T follicular helper cell (primary cell): Measurements from ENCODE around the gene HSF2.

ENCODE experiments used
- DNase-seq: peaks from one replicate; pipeline ENCODE4 v3.0.0-alpha.2; 2020; ENCODE audit warnings: low read depth
- total RNA-seq, 2 experiments: gene quantifications; one replicate each; lab custom pipeline; 2026; lab: John Stamatoyannopoulos, UW

Gene HSF2
- total RNA-seq: 26.8 to 28.5 reads per million in 2 experiments

DNA sequence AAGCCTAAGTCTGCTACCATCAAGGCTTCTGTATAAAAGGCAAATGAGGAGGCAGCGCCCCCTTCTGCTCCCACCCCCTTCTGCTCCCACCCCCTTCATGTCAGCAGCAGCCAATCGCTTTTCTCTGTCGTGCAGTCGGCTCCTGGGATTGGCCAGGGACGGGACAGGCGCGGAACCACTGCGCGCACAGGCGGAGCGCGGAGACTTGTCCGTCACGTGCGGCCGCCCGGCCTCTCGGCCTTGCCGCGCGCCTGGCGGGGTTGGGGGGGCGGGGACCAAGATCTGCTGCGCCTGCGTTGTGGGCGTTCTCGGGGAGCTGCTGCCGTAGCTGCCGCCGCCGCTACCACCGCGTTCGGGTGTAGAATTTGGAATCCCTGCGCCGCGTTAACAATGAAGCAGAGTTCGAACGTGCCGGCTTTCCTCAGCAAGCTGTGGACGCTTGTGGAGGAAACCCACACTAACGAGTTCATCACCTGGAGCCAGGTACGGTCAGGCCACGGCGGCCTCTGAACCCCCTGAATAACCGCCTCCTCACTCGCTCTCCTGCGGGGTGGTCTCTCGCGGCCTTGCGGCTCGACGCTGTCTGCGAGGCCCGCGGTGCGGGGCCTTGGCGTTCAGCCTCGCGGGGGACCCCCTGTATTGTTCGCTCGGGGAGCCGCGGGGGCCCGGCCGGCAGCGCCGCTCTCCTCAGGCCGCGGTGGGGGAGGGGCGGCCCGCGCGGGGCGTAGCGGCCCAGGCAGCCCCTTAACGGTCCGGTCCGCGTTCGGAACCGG, at the start of gene HSF2:
Gene HSF2 (plus strand): TSS at position 305 of the 773 bp plus-strand sequence. CDS start 86 bp downstream, at position 391.
- DNase-seq: peak; percentile 88

DNA sequence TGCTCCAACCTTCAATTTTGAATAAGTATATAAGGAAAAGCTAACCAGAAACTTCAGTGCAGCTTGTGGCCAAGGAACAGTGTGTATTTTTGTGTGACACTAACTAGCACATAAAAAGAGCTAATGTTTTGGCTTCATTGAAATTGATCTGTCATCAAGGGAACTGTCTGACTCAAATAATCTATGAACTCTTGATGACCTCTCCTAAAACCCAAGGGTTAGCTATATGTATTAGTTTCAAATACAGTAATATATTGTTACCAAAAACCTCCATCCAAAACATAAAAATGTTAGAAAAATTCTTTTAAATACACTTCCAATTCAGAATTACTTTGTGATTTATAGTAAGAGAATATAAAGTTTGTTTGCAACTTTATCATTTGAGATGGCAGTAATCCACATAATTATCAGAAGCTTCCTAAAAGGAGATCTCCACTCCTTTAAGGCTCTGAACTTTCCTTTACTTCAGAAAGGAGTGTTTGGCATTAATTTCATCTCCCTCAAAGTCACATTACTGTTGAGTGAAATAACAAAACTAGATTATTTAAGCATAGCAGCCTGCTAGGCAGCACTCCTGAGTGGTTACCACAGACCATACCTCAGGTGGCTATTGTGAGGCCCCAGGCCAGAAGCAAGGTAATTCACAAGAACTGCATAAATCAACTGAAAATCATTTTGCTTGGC, 46.3 kb upstream of the HSF2 start:
- no peak for DNase-seq

DNA sequence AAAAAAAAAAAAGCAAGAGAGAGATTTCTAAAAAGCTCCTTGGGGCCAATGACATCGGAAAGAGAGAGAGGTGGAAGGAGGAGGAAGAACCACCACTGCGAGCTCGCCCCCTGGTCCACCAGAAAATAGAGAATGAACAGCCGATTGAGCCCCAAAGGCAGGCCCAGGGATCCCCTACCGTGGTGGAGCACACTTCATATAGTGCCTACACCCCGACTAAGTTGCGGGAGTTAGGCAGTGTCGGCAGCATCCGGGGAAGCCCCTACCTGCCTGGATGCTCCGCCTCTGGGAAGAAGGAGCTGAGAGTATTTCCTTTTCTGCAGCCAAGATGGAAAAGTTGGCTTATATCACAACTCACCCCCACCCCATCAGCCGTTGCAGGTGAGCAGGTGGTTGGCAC, 38.6 kb upstream of the HSF2 start:
- DNase-seq: no peak

DNA sequence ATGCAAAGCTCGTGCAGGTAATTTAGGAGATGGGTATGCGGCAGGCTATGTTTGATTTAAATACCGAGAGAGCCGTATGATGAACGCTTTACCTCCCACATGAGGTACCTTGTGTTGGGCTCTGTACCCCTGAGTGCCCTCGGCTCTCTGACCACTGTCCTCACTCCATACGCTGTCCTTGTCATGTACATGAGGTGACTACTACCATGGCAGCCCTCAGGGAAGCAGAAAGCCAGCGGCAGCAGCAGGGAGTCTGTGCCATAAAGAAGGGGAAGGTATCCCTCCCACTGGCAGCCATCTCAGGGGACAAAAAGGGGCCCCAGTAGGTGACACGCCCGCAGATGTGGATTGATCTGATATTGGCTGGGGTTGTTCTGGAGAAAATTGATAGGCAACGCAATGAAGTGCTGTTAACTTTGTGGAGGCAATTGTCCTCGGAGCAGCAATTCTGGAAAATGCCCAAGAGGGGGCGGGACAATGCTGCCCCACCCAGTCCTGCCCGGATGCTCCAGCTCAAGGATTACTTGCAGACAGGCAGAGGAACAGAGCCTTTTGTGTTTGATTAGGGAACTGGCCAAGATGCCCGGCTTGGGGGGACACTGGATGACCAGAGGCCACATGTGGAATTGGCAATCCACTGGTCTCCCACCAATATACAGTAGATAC, 38.0 kb upstream of the HSF2 start:
- DNase-seq: no peak

DNA sequence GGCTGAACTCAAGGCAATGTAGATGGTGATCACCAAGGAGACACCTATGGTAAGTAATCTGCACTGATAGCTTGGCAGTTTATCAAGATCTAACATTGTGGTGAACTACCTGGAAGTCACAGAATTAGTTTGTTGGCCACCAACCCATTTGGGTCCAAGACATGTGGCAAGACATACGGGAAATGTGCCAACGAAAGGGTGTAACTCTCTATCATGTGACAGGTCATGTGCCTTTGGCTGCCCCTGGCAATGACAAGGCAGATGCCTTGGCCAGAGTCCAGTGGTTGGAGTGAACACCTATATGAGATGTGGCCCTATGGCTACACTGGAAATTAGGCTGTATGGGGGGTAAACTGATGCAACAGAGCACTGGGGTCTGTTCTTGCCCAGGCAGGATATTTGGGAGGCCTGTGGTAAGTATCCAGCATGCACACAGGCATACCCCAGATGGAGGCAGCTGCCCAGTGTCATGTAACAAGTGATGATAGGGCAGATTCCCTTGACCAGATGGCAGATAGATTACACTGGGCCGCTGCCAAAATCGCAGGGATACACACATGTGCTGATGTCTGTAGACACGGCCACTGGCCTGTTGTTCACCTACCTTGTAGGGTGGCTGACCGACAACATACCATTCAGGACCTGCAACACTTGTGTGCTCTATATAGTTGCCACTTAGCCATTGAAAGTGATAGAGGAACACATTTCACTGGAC, 35.5 kb upstream of the HSF2 start:
- DNase-seq: no peak

DNA sequence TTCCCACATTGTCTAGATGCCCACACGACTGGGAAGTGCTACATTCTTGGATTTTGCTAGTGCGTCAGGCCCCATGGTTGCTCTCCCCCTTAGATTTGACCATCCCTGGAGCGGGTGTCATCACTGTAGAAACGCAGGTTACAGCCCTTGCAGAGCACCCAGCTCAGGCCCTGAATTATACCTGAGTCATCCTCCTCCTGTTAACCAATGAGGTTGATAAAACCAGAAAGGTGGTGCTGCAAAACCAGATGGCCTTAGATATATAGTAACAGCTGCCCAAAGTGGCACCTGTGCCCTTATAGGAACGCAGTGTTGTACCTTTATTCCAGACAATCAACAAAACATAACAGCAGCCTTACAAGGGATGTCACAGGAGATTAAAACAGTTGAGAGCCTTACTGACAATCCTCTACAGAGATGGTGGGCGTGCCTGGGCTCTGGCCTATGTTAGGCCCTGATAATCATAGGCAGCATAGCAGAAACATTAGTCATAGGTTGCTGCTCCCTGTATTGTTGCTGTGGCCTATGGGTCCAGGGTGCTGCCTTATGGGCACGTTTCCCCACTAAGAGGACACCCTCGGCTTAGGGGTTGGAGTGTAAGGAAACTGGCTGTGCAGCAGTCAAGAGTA, 33.6 kb upstream of the HSF2 start:
- no peak for DNase-seq

- no peak for DNase-seq
Measured at GRCh38 chr6:122367171-122367570, 32.3 kb upstream of the HSF2 start.

GRCh38 chr6:122369536-122369935, 29.9 kb upstream of the HSF2 start:
- DNase-seq: no peak

GRCh38 chr6:122372647-122373046, 26.8 kb upstream of the HSF2 start:
- DNase-seq: no peak

- no peak for DNase-seq
Measured at GRCh38 chr6:122374307-122374706, 25.1 kb upstream of the HSF2 start.

GRCh38 chr6:122376246-122376645, 23.2 kb upstream of the HSF2 start:
- DNase-seq: no peak

- DNase-seq: peak; percentile 45
Measured at GRCh38 chr6:122381494-122382265, 17.8 kb upstream of the HSF2 start.

- no peak for DNase-seq
Measured at GRCh38 chr6:122385857-122386612, 13.4 kb upstream of the HSF2 start.

GRCh38 chr6:122388945-122389344, 10.5 kb upstream of the HSF2 start:
- no peak for DNase-seq

DNA sequence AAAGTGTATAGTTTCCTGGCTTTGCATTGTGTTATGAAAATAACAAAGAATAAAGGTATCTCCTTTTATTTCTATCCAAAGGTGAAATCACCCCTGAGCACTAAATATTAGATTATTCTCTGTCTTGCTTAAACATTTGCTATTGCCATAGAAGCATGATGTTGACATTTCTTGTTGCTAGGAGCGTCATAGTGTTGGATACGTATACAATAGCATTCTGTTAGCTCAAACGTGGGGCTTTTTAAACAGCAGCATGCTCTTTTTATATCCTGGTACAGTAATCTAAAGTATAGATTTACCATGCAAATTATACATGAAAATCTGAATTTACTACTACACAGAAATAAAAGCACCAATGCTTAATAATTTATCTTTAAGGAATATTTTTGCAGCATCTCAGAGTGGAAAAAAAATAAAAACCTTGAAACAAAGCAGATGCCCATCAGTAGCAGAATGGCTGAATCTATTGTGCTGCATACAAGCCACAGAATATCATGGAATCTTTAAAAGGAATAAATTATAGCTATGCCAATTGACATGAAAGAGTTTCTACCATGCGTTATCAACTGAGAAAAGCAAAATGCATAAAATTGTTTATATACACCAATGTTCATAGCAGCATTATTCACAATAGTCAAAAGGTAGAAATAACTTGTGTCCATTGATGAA, 9.6 kb upstream of the HSF2 start:
- DNase-seq: no peak

DNA sequence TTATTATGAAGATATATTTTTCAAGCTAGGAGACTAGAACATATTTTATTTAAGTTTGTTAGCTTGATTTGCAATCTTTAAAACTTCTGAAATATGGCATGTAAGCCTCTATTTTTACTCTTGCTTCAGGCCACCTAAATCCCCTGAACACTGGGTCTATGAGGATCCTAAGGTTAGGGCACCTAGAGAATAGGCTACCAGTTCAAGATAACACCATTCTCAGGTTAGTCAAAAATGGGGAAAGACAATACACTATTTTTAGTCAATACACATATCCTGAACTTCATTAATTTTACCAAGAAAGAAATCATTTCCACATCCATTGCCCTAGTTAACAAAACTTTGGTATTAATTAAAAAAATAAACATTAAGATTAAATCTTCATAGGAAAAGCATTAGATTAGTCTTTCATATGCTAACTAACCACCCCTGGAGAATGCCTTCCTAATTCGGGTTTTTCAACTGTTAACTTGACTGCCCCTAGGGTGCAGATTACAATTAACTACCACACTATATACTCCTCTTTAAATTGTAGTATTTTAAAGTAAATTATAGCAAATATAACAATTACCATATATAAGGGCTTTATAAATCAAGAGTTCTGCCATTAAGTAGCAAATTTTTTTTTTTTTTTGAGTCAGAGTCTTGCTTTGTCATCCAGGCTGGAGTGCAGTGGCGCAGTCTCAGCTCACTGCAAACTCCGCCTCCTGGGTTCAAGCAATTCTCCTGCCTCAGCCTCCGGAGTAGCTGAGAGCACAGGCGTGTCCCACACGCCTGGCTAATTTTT, 6.7 kb upstream of the HSF2 start:
- DNase-seq: no peak

DNA sequence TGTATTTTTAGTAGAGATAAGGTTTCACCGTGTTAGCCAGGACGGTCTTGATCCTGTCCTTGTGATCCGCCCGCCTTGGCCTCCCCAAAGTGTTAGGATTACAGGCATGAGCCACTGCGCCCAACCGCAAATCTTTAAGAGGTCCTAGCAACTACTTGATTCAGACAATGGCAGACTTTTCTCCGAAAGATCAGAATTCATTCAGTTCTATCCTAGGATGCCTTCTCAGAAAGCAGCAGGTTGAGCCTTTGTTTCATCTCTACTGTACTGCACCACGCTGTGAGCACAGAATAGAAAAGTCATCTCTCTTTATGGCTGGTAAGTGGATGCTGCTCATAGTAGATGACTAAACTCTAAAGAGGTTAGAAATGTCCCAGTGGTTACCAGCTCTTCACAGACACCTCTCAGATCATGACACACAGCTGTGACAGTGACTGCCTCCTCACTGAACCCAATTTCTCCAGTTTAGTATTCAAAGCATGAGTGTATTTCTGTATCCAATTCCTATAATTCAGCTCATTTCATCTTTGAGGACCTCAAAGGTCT, 6.0 kb upstream of the HSF2 start:
- DNase-seq: no peak

DNA sequence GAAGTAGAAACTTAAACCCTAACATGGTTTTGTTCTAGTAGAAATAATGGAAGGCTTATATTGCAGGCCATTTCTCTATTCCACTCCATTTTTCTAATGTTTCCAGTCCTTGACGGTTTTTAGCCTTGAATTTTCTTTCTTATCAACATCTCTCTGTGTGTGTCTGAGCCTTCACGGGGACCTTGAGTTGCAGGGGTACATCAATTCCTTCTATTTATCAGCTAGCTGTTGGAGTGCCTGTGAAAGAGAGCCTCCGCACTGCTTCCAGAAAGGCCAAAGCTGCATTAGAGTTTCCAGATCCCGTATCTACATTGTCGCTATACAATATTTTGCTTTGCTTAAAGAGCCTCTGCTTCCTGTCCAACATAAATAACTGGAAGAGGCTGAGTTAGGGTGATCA, 5.4 kb upstream of the HSF2 start:
- DNase-seq: no peak

GRCh38 chr6:122399055-122399347, 451 bp upstream of the HSF2 start:
- DNase-seq: no peak
